HCT116 (cell line): ENCODE data around the gene MPZ.

Experiments used
- ATF3 ChIP-seq: IDR thresholded peaks from 2 replicates; pipeline ENCODE4 v1.6.1; 2012
- CTCF ChIP-seq, 3 experiments: fragments of 200-600 bp in 1 of 3; sonication (generic) in 1 of 3; IDR thresholded peaks in 2 of 3; conservative IDR thresholded peaks in 1 of 3; 2 replicates each; pipeline ENCODE4 v1.5.1; 2012 to 2017; ENCODE audit warnings: low read depth in 2 of 3, low read length in 2 of 3, antibody characterized with exemption in 1 of 3, borderline replicate concordance in 1 of 3, control low read depth in 1 of 3, mild to moderate bottlenecking in 1 of 3, mixed read lengths in 1 of 3, mixed run types in 1 of 3, moderate library complexity in 1 of 3; ENCODE audit not compliant: insufficient read depth in 1 of 3
- ELF1 ChIP-seq: IDR thresholded peaks from 2 replicates; pipeline ENCODE4 v1.6.1; 2012; ENCODE audit warnings: low read depth, borderline replicate concordance
- EZH2phosphoT487 ChIP-seq: fragments of 200-600 bp; IDR thresholded peaks from 2 replicates; pipeline ENCODE4 v1.6.1; 2018; ENCODE audit warnings: antibody characterized with exemption, borderline replicate concordance
- FOSL1 ChIP-seq: IDR thresholded peaks from 2 replicates; pipeline ENCODE4 v1.6.1; 2012; ENCODE audit warnings: low read depth
- JUND ChIP-seq: IDR thresholded peaks from 2 replicates; pipeline ENCODE4 v1.6.1; 2012
- MAX ChIP-seq: IDR thresholded peaks from 2 replicates; pipeline ENCODE4 v1.6.1; 2012
- POLR2A ChIP-seq: IDR thresholded peaks from 2 replicates; pipeline ENCODE4 v1.7.0; 2011; ENCODE audit warnings: borderline replicate concordance; ENCODE audit not compliant: insufficient read depth, insufficient read length; ENCODE audit errors: extremely low read depth
- POLR2AphosphoS5 ChIP-seq: IDR thresholded peaks from 2 replicates; pipeline ENCODE4 v1.6.1; 2011; ENCODE audit warnings: mild to moderate bottlenecking, low read depth, low read length, moderate library complexity
- RAD21 ChIP-seq: IDR thresholded peaks from 2 replicates; pipeline ENCODE4 v1.6.1; 2012; ENCODE audit warnings: low read depth, mild to moderate bottlenecking
- REST ChIP-seq: IDR thresholded peaks from 2 replicates; pipeline ENCODE4 v1.6.1; 2012; ENCODE audit warnings: low read depth
- SP1 ChIP-seq: IDR thresholded peaks from 2 replicates; pipeline ENCODE4 v1.6.1; 2012; ENCODE audit warnings: low read depth
- TCF7L2 ChIP-seq: IDR thresholded peaks from 2 replicates; pipeline ENCODE4 v1.7.0; 2011; ENCODE audit warnings: borderline replicate concordance, inconsistent platforms; ENCODE audit not compliant: insufficient read depth, insufficient read length; ENCODE audit errors: extremely low read depth
- ZBTB33 ChIP-seq: IDR thresholded peaks from 2 replicates; pipeline ENCODE4 v1.6.1; 2011; ENCODE audit warnings: mild to moderate bottlenecking, low read length, moderate library complexity; ENCODE audit not compliant: insufficient replicate concordance; ENCODE audit errors: extremely low read depth

- TF ChIP-seq SP1: no peak
- no peak for TF ChIP-seq POLR2A
- no peak for TF ChIP-seq POLR2AphosphoS5
- TF ChIP-seq EZH2phosphoT487: no peak
- no peak for TF ChIP-seq ZBTB33
- no peak for TF ChIP-seq MAX
- TF ChIP-seq FOSL1: no peak
- no peak for TF ChIP-seq REST
- no peak for TF ChIP-seq ATF3
- TF ChIP-seq CTCF (IDR thresholded peaks at IDR 0.05 in 2 of 3, conservative IDR thresholded peaks at IDR 0.05 in 1 of 3; ENCODE audit: borderline replicate concordance in 1 of 3, insufficient read depth in 1 of 3, low read depth in 2 of 3, low read length in 2 of 3): no peak
- TF ChIP-seq JUND: no peak
- no peak for TF ChIP-seq TCF7L2
- no peak for TF ChIP-seq ELF1
- TF ChIP-seq RAD21: no peak
Observed at GRCh38 chr1:161259765-161260164, 50.0 kb downstream of the MPZ start.
